ENCODE data around the gene LMLN.
"Not testable (repeated sequence)": the region's sequence is repeated elsewhere in the genome, so short reads cannot be mapped to it uniquely, and the experiment has no call there.

LMLN gene

DNA sequence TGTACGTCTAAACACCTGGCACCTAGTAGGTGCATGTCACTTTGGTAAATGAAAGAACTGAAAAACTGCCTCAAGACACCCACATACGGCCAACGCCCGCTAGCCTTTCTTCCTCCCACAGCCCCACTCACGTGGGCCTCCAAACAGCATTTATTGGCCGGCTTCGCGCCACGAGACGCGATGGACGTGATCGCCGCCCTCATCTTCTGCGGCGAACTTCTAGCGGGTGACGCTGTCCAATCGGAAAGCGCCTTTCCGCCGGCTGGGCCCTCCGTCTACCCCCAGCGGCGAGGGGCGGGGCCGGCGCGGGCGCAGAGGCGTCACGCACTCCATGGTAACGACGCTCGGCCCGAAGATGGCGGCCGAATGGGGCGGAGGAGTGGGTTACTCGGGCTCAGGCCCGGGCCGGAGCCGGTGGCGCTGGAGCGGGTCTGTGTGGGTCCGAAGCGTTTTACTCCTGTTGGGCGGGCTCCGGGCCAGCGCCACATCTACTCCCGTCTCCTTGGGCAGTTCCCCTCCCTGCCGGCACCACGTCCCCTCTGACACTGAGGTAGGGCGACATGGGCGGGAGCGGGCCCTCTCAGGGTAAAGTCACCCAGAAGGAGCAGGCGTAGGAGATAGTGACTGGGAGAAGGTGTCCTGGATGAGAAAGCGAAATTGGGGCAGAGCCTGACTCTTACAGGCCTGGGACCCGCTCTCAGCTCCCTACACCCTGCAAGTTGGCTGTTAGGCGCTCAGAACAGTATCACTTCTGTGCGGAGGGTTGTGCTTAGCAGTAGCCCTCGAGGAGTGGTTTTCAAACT is at the start of gene LMLN:
LMLN (plus strand) TSS at position 327 of the 803 bp plus-strand sequence; CDS start at position 356, 29 bp downstream.
- FAIRE-seq = peak; percentile 95
- peak; percentile 88 for DNase-seq (ENCODE audit: extremely low spot score, insufficient read length, low read depth)

GRCh38 chr3:197912741-197913476 is 47.1 kb upstream of the LMLN start:
- no peak for DNase-seq (ENCODE audit: extremely low spot score, insufficient read length, low read depth)
- FAIRE-seq = no peak

DNA sequence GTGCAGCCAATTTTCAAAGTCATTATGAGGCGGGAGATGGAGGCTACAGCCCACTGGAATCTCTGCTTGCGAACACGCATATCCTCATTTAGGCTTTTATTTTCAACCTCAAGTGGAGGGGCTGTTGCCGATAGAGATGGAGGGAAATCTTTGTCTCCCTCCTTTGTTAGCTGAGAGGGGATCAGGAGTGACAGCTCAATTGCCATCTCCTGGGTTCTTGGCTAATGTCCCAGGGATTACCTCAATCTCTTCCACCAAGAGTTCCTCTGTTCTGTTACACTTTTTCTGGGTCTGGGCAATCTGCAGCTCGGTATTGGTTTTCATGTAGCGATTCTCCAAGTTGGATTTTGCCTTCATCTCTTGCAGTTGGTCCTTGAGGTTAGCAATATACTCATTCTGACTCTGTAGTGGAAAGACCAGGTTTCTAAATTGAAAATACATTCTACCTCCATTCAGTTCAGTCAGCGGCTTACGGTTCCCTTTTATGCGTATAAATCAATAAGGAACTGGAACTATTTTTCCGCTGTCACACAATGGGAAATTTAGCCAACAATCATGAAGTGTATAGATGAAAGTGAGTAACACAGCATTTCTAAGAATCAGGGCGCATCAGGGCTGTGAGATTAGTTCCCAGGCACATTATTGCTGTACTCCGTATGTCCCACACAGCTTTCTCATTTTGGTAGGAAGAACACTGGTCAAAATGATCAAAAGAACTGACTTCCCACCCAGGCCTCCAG is 46.2 kb upstream of the LMLN start:
- DNase-seq (ENCODE audit: extremely low spot score, insufficient read length, low read depth) = no peak
- no peak for FAIRE-seq

GRCh38 chr3:197921429-197922275 is 38.4 kb upstream of the LMLN start:
- not testable (repeated sequence) for FAIRE-seq; DNase-seq (ENCODE audit: extremely low spot score, insufficient read length, low read depth)

DNA sequence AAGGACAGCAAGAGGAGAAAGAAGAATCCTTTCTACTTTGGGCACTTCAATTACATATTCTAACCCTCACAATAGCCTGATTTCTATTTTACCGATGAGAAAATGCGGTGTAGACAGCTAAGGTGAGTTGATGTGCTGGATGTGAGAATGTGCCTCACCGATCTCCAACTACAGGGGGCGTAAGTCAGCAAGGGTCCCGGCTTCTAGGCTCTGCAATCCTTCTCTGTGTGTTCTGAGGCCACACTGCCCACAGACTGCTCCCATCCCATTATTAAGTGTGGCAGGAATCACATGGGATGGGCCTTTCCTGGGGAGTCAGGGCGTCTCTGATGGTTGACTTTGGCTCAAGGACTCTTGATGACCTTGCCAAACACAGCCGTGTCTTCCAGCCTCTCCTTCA is 33.6 kb upstream of the LMLN start:
- FAIRE-seq = no peak
- no peak for DNase-seq (ENCODE audit: extremely low spot score, insufficient read length, low read depth)

DNA sequence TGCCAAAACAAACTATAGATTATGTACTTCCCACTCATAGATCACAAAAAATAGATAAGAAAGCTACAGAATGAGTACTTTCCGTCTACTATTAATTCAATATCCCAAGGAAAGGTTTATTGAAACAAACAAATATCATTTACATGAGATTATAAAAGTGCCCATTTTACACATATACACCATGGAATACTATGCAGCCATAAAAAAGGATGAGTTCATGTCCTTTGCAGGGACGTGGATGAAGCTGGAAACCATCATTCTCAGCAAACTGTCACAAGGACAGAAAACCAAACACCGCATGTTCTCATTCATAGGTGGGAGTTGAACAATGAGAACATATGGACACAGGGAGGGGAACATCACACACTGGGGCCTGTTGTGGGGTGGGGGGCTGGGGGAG is 32.4 kb upstream of the LMLN start:
- FAIRE-seq = not testable (repeated sequence)

GRCh38 chr3:197936819-197937384 is 23.1 kb upstream of the LMLN start:
- DNase-seq (ENCODE audit: extremely low spot score, insufficient read length, low read depth) (no peak), FAIRE-seq (no peak)

More for the DNA sequence above, 32.4 kb upstream of the LMLN start:
- DNase-seq (ENCODE audit: extremely low spot score, insufficient read length, low read depth) = not testable (repeated sequence)

GRCh38 chr3:197940745-197941384 is 19.2 kb upstream of the LMLN start:
- FAIRE-seq (no peak), DNase-seq (ENCODE audit: extremely low spot score, insufficient read length, low read depth) (no peak)

DNA sequence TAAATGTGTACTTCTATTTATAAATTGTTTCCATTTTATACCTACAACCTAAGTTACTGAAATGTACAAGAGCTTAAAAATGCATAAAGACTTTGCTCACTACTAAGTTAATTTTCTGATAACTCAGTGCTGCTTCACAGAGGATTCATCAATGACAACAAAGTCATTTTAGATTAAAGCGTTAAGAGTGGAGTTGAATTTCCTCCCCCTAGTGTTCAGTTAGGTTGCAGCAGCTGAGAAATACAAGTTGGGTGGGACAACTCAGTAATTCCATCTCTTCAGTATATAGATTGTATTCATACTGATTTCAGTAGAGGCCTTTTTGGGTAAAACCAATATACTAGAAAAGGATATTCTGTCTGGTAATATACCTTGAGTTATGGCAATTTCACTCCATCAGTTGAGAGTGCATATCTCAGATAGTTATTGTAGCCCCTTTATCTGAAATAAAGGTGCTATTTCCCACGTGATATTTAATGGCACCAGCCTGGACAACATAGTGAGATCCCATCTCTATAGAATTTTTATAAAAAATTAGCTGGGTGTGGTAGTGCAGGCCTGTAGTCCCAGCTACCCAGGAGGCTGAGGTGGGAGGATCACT is 17.0 kb upstream of the LMLN start:
- peak; percentile 84 for FAIRE-seq

GRCh38 chr3:197949191-197949777 is 10.7 kb upstream of the LMLN start:
- DNase-seq (ENCODE audit: extremely low spot score, insufficient read length, low read depth) (no peak), FAIRE-seq (no peak)

More for the DNA sequence above, 17.0 kb upstream of the LMLN start:
- no peak for DNase-seq (ENCODE audit: extremely low spot score, insufficient read length, low read depth)

- DNase-seq (ENCODE audit: extremely low spot score, insufficient read length, low read depth) (peak; percentile 75), FAIRE-seq (peak; percentile 93)
These were observed 10.0 kb upstream of the LMLN start, which contains the start of gene RPL35A for GRCh38 chr3:197949778-197950676. Gene RPL35A (plus strand): TSS chr3:197950190. CDS start chr3:197950968, 778 bp downstream.

GRCh38 chr3:197950677-197951061 is 9.3 kb upstream of the LMLN start:
- no peak for FAIRE-seq

DNA sequence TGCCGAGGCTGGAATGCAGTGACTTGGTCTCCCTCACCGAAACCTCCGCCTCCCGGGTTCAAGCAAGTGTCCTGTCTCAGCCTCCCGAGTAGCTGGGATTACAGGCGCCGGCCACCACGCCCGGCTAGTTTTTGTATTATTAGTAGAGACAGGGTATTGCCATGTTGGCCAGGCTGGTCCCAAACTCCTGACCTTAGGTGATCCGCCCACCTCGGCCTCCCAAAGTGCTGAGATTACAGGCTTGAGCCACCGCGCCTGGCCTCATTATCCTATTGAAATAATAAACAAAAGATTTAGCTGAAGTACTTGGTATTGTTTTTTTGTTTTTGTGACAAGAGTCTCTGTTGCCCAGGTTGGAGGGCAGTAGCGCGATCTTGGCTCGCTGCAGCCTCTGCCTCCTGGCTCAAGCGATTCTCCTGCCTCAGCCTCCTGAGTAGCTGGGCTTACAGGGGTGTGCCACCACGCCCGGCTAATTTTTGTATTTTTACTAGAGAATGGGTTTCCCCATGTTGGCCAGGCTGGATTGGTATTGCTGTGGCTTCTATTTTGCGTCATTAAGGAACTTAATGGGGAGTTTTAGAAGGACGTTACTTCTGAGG is 8.5 kb upstream of the LMLN start:
- no peak for FAIRE-seq
- no peak for DNase-seq (ENCODE audit: extremely low spot score, insufficient read length, low read depth)

More at GRCh38 chr3:197950677-197951061, 9.3 kb upstream of the LMLN start:
- no peak for DNase-seq (ENCODE audit: extremely low spot score, insufficient read length, low read depth)

- no peak for DNase-seq (ENCODE audit: extremely low spot score, insufficient read length, low read depth)
- FAIRE-seq = no peak
These were observed 7.6 kb upstream of the LMLN start for GRCh38 chr3:197952440-197952839.

- FAIRE-seq (no peak), DNase-seq (ENCODE audit: extremely low spot score, insufficient read length, low read depth) (no peak)
These were observed 6.7 kb upstream of the LMLN start for GRCh38 chr3:197953325-197953724.

DNA sequence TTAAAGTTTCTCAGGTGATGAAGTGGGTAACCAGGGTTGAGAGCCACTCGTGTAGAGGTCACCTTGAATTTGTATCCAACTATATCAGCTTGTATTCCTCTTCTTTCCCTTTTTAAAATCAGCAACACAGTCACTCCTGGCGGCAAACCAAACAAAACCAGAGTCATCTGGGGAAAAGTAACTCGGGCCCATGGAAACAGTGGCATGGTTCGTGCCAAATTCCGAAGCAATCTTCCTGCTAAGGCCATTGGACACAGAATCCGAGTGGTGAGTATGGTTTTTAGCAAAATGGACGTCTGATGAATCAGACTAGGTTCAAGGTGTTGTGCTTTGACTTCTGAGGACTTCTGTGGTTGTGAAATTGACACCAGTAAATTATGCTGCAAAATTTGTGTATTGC is 6.1 kb upstream of the LMLN start:
- FAIRE-seq = no peak
- no peak for DNase-seq (ENCODE audit: extremely low spot score, insufficient read length, low read depth)
